HEK293 (cell line): Measurements from ENCODE around the gene SLC37A3.

ENCODE experiments used
- CTCF ChIA-PET: fragments of 350-600 bp; formaldehyde crosslinking; extraction: SDS; loops from one replicate; lab custom pipeline; 2021; ENCODE audit warnings: antibody characterized with exemption; lab: Yijun Ruan, JAX
- POLR2A ChIA-PET: fragments of 300-600 bp; formaldehyde crosslinking; extraction: SDS; loops from one replicate; lab custom pipeline; 2020; ENCODE audit warnings: antibody characterized with exemption, inconsistent platforms; lab: Yijun Ruan, JAX
- H3K27ac ChIP-seq: fragments of 200-500 bp; sonication (Bioruptor generic); 2 replicates; pipeline ENCODE4 v1.5.1; 2014; ENCODE audit warnings: low read depth, low read length, control low read depth, inconsistent platforms; ENCODE audit errors: extremely low read depth
- H3K36me3 ChIP-seq, 2 experiments: fragments of 200-500 bp in 1 of 2; sonication (Bioruptor generic) in 1 of 2; 1 replicate in 1 of 2; 2 replicates in 1 of 2; pipeline ENCODE4 v1.5.1; 2014 to 2017; ENCODE audit warnings: inconsistent platforms in 2 of 2, low read length in 2 of 2; ENCODE audit not compliant: control insufficient read depth in 2 of 2, insufficient read depth in 1 of 2
- H3K4me1 ChIP-seq: fragments of 200-500 bp; sonication (Bioruptor generic); 2 replicates; pipeline ENCODE4 v1.5.1; 2014; ENCODE audit warnings: mild to moderate bottlenecking, low read length, inconsistent platforms; ENCODE audit not compliant: control insufficient read depth, insufficient read depth
- H3K4me3 ChIP-seq: 2 replicates; pipeline ENCODE4 v1.5.1; 2011; ENCODE audit warnings: low read depth, mild to moderate bottlenecking, control low read depth, low read length, moderate library complexity
- H3K9me3 ChIP-seq: fragments of 200-500 bp; sonication (Bioruptor generic); 2 replicates; pipeline ENCODE4 v1.5.1; 2014; ENCODE audit warnings: low read depth, low read length, inconsistent platforms; ENCODE audit not compliant: control insufficient read depth, insufficient read depth
- AEBP2 ChIP-seq: fragments of 450-650 bp; formaldehyde crosslinking; IDR thresholded peaks from 2 replicates; pipeline ENCODE4 v1.5.1; 2016; ENCODE audit warnings: missing biosample characterization, missing genetic modification characterization, borderline replicate concordance
- BCL11B ChIP-seq: fragments of 450-650 bp; formaldehyde crosslinking; IDR thresholded peaks from 2 replicates; pipeline ENCODE4 v1.5.1; 2016; ENCODE audit warnings: low read depth, missing biosample characterization, missing genetic modification characterization
- ELK4 ChIP-seq: IDR thresholded peaks from 2 replicates; pipeline ENCODE4 v1.6.1; 2011; ENCODE audit warnings: mild to moderate bottlenecking, low read depth, low read length, borderline replicate concordance
- GLI4 ChIP-seq: fragments of 450-650 bp; formaldehyde crosslinking; IDR thresholded peaks from 2 replicates; pipeline ENCODE4 v1.5.1; 2016; ENCODE audit warnings: missing biosample characterization, missing genetic modification characterization
- GLIS1 ChIP-seq: fragments of 450-650 bp; formaldehyde crosslinking; IDR thresholded peaks from 2 replicates; pipeline ENCODE4 v1.5.1; 2016; ENCODE audit warnings: missing biosample characterization, missing genetic modification characterization
- HOXA7 ChIP-seq: sonication (generic); formaldehyde crosslinking; IDR thresholded peaks from 2 replicates; pipeline ENCODE4 v1.8.1; 2022; ENCODE audit warnings: missing genetic modification reagents, borderline replicate concordance
- SCRT2 ChIP-seq: fragments of 450-650 bp; formaldehyde crosslinking; IDR thresholded peaks from 2 replicates; pipeline ENCODE4 v1.5.1; 2016; ENCODE audit warnings: missing biosample characterization, missing genetic modification characterization
- SP7 ChIP-seq: fragments of 450-650 bp; formaldehyde crosslinking; IDR thresholded peaks from 2 replicates; pipeline ENCODE4 v1.5.1; 2016; ENCODE audit warnings: missing biosample characterization, missing genetic modification characterization
- YY1 ChIP-seq: fragments of 450-650 bp; formaldehyde crosslinking; IDR thresholded peaks from 2 replicates; pipeline ENCODE4 v1.5.1; 2018; ENCODE audit warnings: missing biosample characterization, missing genetic modification characterization
- ZBTB17 ChIP-seq: fragments of 450-650 bp; formaldehyde crosslinking; IDR thresholded peaks from 2 replicates; pipeline ENCODE4 v1.5.1; 2016; ENCODE audit warnings: missing biosample characterization, missing genetic modification characterization
- ZBTB8A ChIP-seq: fragments of 450-650 bp; formaldehyde crosslinking; IDR thresholded peaks from 2 replicates; pipeline ENCODE4 v1.5.1; 2016; ENCODE audit warnings: missing biosample characterization, missing genetic modification characterization
- ZNF19 ChIP-seq: fragments of 450-650 bp; formaldehyde crosslinking; IDR thresholded peaks from 2 replicates; pipeline ENCODE4; 2016; ENCODE audit warnings: missing biosample characterization, missing genetic modification characterization, low read depth
- ZNF324 ChIP-seq: fragments of 450-650 bp; formaldehyde crosslinking; IDR thresholded peaks from 2 replicates; pipeline ENCODE4 v1.5.1; 2016; ENCODE audit warnings: missing biosample characterization, missing genetic modification characterization
- ZNF362 ChIP-seq: fragments of 450-650 bp; formaldehyde crosslinking; IDR thresholded peaks from 2 replicates; pipeline ENCODE4 v1.5.1; 2016; ENCODE audit warnings: missing biosample characterization, missing genetic modification characterization
- ZNF391 ChIP-seq: fragments of 450-650 bp; formaldehyde crosslinking; IDR thresholded peaks from 2 replicates; pipeline ENCODE4 v1.5.1; 2016; ENCODE audit warnings: low read depth, missing biosample characterization, missing genetic modification characterization, borderline replicate concordance
- ZNF394 ChIP-seq: fragments of 450-650 bp; formaldehyde crosslinking; IDR thresholded peaks from 2 replicates; pipeline ENCODE4 v1.5.1; 2016; ENCODE audit warnings: missing biosample characterization, missing genetic modification characterization, mild to moderate bottlenecking, moderate library complexity, borderline replicate concordance
- ZNF558 ChIP-seq: fragments of 450-650 bp; formaldehyde crosslinking; IDR thresholded peaks from 2 replicates; pipeline ENCODE4 v1.5.1; 2016; ENCODE audit warnings: missing biosample characterization, missing genetic modification characterization
- ZNF658 ChIP-seq: fragments of 450-650 bp; formaldehyde crosslinking; IDR thresholded peaks from 2 replicates; pipeline ENCODE4; 2016; ENCODE audit warnings: missing biosample characterization, missing genetic modification characterization
- ZNF76 ChIP-seq: fragments of 450-650 bp; formaldehyde crosslinking; IDR thresholded peaks from 2 replicates; pipeline ENCODE4; 2016; ENCODE audit warnings: low read depth, missing biosample characterization, missing genetic modification characterization, borderline replicate concordance
- ZXDB ChIP-seq: fragments of 450-650 bp; formaldehyde crosslinking; IDR thresholded peaks from 2 replicates; pipeline ENCODE4 v1.5.1; 2016; ENCODE audit warnings: missing biosample characterization, missing genetic modification characterization

Gene SLC37A3

GRCh38 chr7:140350056-140350455, 48.3 kb downstream of the SLC37A3 start:
- no peaks in the 10 kb centered on the region for H3K9me3 ChIP-seq
- ChIA-PET CTCF (interaction anchor here (1.2 kb wide), 1 partner anchor 94 kb away, joined by 7 read pairs; no protein-coding TSS in a partner anchor), POLR2A (no interaction called here)
- H3K36me3 ChIP-seq: peaks cover 5 to 95% of the 10 kb centered on the region in 2 experiments; a peak in 2 of 3 replicates
- no peak overlapping the region for H3K4me3 ChIP-seq
- H3K27ac ChIP-seq: no peak overlapping the region
- TF ChIP-seq ZXDB (tag by site-specific recombination): no peak
- TF ChIP-seq SCRT2 (tag by site-specific recombination): 0 out of 2 replicates have a peak, but pooled peaks have one; percentile 23
- no peaks in the 10 kb centered on the region for H3K4me1 ChIP-seq

GRCh38 chr7:140349144-140349771, 49.1 kb downstream of the SLC37A3 start:
- peaks cover 0 to 92% of the 10 kb centered on the region in 2 experiments; a peak in 2 of 3 replicates for H3K36me3 ChIP-seq
- ChIA-PET POLR2A (no interaction called here), CTCF (interaction anchor here (1.1 to 1.2 kb wide), 2 partner anchors 9 to 95 kb away, joined by 3 to 7 read pairs; no protein-coding TSS in a partner anchor)
- TF ChIP-seq GLI4 (tag by site-specific recombination) (no peak), ELK4 (no peak), ZBTB17 (no peak), YY1 (no peak), ZNF558 (tag by site-specific recombination) (no peak), ZNF394 (tag by site-specific recombination) (no peak), ZNF19 (tag by site-specific recombination) (no peak), BCL11B (no peak), SP7 (tag by site-specific recombination) (no peak), AEBP2 (tag by site-specific recombination) (no peak), GLIS1 (tag by site-specific recombination) (no peak), ZBTB8A (no peak), ZNF324 (tag by site-specific recombination) (no peak), ZNF658 (tag by site-specific recombination) (no peak), ZNF76 (tag by site-specific recombination) (no peak), HOXA7 (no peak), ZNF362 (tag by site-specific recombination) (no peak), ZNF391 (no peak)
- H3K27ac ChIP-seq: no peak overlapping the region
- no peaks in the 10 kb centered on the region for H3K4me1 ChIP-seq
- H3K4me3 ChIP-seq: no peak overlapping the region
- H3K9me3 ChIP-seq: no peaks in the 10 kb centered on the region
